Measurements from ENCODE around the gene KMT2E. TPM values are rescaled to one million over a fixed set of nuclear protein-coding genes. Genes with fewer than 3 reads are reported as not detected.
A peak's percentile ranks its signal among the peaks of the same experiment; 100 is the strongest.

KMT2E gene
- total and polyA plus RNA-seq, 3 donors from 2014 or later, result 21.1 to 133 (median 96.6) TPM

- TF ChIP-seq POLR2A (IDR thresholded peaks at IDR 0.05) (no peak), CTCF (IDR thresholded peaks at IDR 0.05) (peak in 1 of 3 experiments; percentile 7)
- no peak for DNase-seq
- no peaks in the 10 kb centered on the region for H3K9me3 ChIP-seq
- 73 to 78% methylated on average over 3 of the region's 3 CpGs for WGBS, 2 donors
- H3K27ac ChIP-seq, result no peak overlapping the region
- no peak overlapping the region for H3K4me3 ChIP-seq
- no peaks in the 10 kb centered on the region for H3K27me3 ChIP-seq
- intact Hi-C loops (cut with DNase I; ENCODE audit: low total_unique reads), result no loop called here
- peaks cover 8% of the 10 kb centered on the region for H3K4me1 ChIP-seq
- H3K36me3 ChIP-seq (ENCODE audit: low read depth, missing control alignments), result no peaks in the 10 kb centered on the region
Measured at GRCh38 chr7:105136221-105136620, 122.2 kb downstream of the KMT2E start.

- H3K4me1 ChIP-seq, result peaks cover 8% of the 10 kb centered on the region
- no peak for TF ChIP-seq POLR2A (IDR thresholded peaks at IDR 0.05)
- no peak for TF ChIP-seq CTCF (IDR thresholded peaks at IDR 0.05)
- H3K9me3 ChIP-seq, result no peaks in the 10 kb centered on the region
- no peak overlapping the region for H3K4me3 ChIP-seq
- H3K27me3 ChIP-seq, result no peaks in the 10 kb centered on the region
- 76 to 86% methylated on average over 4 of the region's 4 CpGs for WGBS, 2 donors
- no peak overlapping the region for H3K27ac ChIP-seq
- no peak for DNase-seq
- intact Hi-C loops (cut with DNase I; ENCODE audit: low total_unique reads), result no loop called here
- H3K36me3 ChIP-seq (ENCODE audit: low read depth, missing control alignments), result no peaks in the 10 kb centered on the region
Measured at GRCh38 chr7:105137898-105138297, 123.9 kb downstream of the KMT2E start.

GRCh38 chr7:105139381-105139780, 125.4 kb downstream of the KMT2E start:
- no peaks in the 10 kb centered on the region for H3K27me3 ChIP-seq
- no peaks in the 10 kb centered on the region for H3K36me3 ChIP-seq (ENCODE audit: low read depth, missing control alignments)
- H3K27ac ChIP-seq, result no peak overlapping the region
- no peaks in the 10 kb centered on the region for H3K9me3 ChIP-seq
- intact Hi-C loops (cut with DNase I; ENCODE audit: low total_unique reads), result no loop called here
- H3K4me1 ChIP-seq, result peaks cover 8% of the 10 kb centered on the region
- DNase-seq, result no peak
- TF ChIP-seq POLR2A (IDR thresholded peaks at IDR 0.05) (no peak), CTCF (IDR thresholded peaks at IDR 0.05) (no peak)
- no peak overlapping the region for H3K4me3 ChIP-seq

- Histone ChIP-seq H3K9me3 (no peaks in the 10 kb centered on the region), H3K27me3 (no peaks in the 10 kb centered on the region), H3K36me3 (ENCODE audit: low read depth, missing control alignments) (no peaks in the 10 kb centered on the region), H3K27ac (no peak overlapping the region), H3K4me3 (no peak overlapping the region), H3K4me1 (peaks cover 8% of the 10 kb centered on the region)
- DNase-seq, result no peak
- intact Hi-C loops (cut with DNase I; ENCODE audit: low total_unique reads), result no loop called here
- TF ChIP-seq POLR2A (IDR thresholded peaks at IDR 0.05), result no peak
- no peak for TF ChIP-seq CTCF (IDR thresholded peaks at IDR 0.05)
- 73 to 84% methylated on average over 6 of the region's 6 CpGs for WGBS, 2 donors
Measured at GRCh38 chr7:105141068-105141467, 127.1 kb downstream of the KMT2E start.

GRCh38 chr7:105149827-105150226, 135.8 kb downstream of the KMT2E start:
- no peak for DNase-seq
- TF ChIP-seq POLR2A (IDR thresholded peaks at IDR 0.05) (no peak), CTCF (IDR thresholded peaks at IDR 0.05) (no peak)
- Histone ChIP-seq H3K27me3 (no peaks in the 10 kb centered on the region), H3K9me3 (no peaks in the 10 kb centered on the region), H3K36me3 (ENCODE audit: low read depth, missing control alignments) (no peaks in the 10 kb centered on the region), H3K4me3 (no peak overlapping the region), H3K4me1 (no peaks in the 10 kb centered on the region), H3K27ac (no peak overlapping the region)
- intact Hi-C loops (cut with DNase I; ENCODE audit: low total_unique reads), result no loop called here
- WGBS, 2 donors, result 75 to 81% methylated on average over 3 of the region's 3 CpGs

Measured in testis (tissue), 3 donors.